Fibroblast of upper back skin (primary cell): ENCODE results near the gene MBNL2.
A peak's percentile ranks its signal among the peaks of the same experiment; 100 is the strongest.

Experiments used
- DNase-seq: peaks from one replicate; pipeline ENCODE4 v3.0.0-alpha.2; 2013

The MBNL2 gene

DNA sequence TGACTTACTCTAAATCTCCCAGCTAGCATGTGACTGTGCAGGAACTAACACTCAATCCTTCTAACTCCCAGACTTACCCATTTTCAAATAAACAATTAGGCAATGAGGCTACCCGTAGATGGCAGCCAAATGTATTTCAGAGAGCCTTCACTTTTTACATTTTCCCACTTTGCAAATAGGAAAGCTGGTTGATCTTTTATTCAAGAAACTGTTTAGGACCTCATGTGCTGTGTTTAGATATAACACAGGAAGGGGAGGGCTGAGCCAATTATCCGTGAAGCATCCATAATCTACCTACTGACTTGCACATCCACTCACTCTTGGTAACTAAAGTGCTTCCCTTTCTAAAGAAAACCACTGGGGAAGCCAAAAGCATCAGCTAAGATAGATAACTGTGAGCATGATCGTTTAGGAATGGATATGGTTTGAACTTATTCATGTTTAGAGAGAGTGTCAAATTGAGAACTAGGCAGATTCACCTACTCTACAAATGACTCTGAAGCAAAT lies 33.4 kb downstream of the MBNL2 start:
- DNase-seq: no peak

DNA sequence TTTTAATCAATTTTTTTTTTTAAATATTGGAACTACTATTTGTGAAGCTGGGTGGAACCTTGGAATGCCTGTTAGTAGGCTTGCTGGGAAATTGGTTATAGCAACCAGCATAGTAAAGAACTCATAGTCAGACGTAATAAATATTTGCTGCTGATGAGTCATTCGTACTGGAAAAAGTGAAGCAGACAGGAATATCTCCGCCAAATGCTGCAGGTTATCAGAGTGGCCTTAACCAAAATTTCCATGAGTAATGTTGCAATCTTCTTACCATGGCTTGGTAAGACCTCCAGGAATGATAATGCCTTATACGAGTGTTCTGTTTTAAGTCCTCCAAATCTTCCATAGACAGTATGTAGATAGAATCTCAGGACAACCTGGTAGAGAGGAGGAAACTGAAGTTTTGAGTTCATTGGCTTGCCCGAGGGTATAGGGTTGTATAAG lies 34.2 kb downstream of the MBNL2 start:
- peak; percentile 97 for DNase-seq

DNA sequence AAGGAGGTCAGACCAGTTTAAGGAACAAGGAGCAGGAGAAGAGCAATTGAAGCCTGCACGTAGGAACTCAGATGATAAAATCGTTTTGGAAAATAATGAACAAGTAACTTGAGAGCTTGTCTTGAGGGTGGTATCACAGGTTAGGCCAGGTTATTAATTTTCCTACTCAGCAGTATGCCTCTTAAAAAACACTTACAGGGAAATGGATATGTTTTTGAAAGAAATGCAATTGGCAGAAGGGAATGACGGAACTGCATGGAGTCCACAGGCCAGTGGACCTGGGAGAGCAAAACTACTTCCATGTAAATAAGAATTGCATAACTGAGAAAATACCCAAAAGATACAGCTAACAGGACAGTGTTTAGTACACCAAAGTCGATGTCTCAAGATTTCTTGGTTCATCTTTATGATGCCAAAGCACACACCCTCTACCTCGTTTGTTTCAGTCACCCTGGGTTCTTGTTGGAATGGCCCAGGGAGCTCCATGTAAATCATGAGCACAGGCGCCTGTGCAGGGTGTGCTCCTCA lies 35.2 kb downstream of the MBNL2 start:
- DNase-seq: no peak

DNA sequence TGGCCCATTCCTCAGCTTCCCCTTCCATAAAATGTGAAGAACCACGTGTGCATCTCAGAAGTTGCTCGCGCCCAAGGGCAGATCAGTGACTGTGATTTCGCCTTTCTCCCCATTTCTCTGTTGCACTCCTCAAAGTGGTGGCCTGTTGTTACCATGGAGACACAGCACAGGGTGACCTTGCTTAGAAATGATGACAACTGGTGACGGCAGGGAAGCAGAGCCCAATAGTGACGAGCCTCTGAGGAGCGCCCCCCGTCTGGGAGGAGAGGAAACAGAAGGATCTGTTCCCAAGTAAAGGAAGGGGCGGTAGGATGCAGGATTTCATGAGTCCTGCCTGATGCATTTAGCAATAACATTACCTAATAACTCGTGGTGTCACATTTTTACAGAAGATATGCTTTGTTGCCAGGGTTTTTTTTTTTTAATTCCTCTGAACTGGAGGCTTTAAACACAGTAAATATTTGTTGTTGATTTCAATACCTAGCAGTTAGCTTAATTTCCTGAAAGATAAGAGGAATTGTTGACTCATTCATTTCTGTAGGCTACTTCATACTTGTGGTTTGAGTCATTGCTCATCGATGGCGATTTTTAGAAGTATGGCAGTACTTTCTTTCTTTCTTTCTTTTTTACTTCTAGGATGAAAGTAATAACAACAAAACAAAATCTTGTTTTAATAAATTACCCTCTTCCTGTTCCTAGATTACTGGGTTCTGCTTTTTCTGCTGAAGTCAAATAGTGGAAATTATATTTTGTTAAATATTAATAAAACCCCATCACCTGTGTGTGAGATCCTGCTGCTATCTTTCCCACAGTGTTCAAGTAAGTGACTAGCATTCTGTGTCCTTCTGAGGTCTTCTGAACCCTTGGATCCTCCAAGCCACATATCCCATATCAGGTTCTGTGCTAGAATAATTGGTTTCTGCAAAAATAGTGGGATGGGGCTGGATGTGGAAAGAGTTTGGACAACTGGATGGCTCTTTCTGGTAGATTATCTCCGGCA lies 36.0 kb downstream of the MBNL2 start:
- peak; percentile 84 for DNase-seq

DNA sequence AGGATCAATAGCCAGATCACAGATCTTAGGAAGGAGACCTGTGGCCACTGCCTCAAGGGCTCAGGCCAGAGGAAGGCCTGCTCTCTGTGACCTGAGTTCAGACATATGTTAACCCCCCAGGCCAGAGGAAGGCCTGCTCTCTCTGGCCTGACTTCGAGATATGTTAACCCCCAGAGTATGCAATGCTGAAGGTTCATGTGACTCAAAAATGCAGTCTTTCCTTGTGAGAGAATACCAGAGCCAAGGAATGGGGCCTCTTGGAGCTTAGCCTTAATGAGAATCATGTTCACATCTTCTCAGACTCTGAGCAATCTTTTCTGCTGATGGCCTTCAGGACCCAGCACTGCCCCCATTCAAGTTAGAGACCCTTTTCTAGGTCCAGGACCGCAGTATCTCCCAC lies 36.7 kb downstream of the MBNL2 start:
- peak; percentile 83 for DNase-seq

DNA sequence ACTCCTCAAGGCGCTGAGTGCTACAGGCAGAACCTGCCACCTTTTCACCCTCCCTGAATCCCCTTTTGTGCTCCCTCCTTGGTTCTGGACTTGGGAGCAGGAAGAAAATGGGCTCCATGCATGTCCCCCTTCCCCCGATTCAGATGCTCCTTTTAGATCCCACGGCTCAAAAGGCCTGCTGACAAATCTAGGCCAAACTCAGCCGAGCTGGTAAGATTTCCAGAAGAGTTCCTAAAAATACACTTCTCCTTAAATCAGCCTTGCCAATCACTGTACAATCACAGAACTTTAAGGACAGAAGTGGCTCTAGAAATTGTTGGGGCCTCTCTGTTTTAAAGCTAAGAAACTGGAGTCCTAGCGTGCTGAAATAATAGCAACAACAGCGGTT lies 37.3 kb downstream of the MBNL2 start:
- DNase-seq: no peak

DNA sequence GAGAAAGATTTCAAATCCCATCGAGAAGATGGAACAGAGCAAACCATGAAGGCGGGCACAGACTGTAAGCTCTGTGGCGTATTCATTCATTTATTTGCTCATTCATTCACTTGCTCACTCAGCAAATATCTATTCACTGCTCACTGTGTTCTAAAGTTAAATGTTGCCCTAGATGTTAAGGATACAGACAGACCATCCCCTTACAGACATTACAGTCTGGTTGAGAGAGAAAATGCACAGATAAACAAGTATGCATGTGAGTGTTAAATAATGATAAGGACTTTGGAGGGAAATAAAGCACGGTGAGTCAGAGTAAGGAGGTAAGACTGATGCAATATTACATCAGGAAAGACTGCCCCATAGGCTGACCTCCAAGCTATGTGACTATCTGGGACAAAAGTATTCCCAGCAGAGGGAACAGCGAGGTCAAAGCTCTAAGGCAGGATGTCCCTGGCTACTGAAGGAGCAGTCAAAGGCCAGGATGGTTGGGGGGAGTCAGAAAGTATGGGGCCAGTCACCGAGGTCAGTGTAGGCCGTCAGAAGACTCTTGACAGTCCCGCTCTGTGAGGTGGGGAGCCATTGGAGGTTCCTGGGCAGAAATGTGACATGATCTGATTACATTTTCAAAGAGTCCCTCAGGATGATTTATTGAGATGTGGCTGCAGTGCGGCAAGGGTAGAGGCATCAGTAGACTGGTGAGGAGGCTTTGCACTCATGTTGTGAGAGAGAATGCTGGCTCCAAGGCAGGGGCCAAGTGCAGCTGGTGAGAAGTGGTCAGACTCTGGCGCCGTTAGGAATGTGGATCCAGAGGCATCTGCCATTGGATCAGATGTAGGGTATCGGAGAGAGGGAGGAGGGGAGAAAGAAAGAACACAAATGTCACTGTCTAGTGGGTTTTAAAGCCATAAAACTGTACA lies 37.9 kb downstream of the MBNL2 start:
- peak; percentile 76 for DNase-seq

DNA sequence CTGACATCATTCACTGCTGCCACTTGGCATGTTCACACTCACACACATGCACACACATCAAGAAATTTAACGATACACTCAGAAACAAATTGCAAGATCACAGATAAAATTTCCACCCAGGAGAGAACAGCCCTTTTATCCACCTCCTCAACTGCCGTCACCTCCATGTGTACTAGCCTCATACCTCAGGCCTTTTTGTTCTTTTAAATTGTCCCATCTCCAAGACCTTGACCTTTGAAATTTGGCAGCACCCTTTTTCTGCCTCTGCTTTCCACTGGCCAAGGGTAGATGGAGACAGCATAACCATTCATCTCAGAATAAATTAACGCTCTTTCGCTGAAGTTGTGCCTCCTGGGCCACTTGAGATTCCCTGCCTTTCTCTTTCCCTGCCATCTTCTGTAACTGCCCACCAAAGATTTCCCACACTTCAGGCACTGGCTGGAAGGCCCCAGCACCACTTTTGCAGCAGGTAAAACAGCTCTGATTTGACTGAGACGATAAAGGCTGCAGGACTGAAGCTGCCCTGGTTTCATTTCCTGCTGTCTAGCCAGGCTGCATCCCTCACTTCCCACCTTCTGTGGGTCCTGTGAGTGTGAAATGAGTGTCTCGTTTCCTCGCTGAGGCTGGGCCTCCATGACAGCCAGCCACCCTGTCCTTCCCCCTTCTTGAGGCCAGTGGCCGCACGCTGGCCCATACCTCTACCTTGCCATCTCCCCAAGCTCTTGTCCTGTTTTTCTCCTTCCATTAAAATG lies 39.3 kb downstream of the MBNL2 start:
- no peak for DNase-seq

DNA sequence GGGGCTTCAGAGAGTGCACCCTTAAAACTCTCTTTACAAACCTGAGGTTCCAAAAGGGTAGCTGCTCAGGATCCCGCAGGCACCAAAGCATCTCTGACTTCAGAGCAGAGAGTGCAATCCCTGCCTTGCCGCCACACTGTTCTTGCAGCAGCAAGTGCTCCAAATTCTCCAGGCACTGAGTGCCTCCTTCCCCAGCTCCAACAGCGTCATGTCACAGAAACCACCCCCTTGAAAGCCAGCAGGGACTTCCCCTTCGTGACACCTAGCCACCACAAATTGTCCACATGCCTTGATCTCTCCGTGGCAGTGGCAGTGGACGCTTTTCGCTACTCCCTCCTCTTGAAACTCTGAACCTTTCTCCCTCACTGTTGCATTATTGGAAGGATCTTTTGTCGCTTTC lies 39.9 kb downstream of the MBNL2 start:
- no peak for DNase-seq

DNA sequence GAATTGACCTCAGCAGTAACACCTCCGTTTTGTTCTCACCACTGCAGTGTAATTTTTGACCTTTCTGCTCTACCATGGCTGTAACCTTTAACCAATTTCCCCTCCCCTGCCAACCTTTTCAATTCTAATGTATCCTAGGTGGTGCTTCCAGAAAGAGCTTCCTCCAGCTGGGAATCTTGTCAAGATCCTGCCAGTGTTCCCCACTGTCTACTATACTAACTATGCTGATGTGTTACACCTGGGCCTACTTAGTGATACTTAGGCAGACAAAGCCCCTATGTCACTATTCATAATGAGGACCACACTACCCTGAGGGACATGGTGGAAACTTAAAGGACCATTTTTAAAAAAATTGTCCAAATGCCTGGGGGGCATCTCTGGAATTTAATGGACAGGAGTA lies 41.0 kb downstream of the MBNL2 start:
- no peak for DNase-seq

DNA sequence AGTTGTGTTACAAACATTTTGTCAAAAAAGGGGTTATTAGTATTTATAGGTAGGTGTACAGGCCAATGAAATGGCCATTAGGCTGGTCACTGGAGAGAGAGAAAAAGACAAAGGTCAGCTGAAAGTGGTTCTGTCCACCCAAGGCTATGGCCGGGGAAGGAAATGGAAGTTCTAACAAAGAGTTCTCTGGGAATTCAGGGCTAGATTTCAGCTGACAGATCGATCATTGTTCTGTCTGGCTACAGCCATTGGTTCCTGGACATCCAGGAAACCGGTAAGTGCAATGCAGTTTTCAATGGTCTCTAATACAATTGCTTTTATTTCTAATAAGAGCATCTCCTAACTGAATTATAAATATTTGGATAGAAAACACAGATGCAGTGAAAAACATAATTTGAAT lies 42.5 kb downstream of the MBNL2 start:
- no peak for DNase-seq

DNA sequence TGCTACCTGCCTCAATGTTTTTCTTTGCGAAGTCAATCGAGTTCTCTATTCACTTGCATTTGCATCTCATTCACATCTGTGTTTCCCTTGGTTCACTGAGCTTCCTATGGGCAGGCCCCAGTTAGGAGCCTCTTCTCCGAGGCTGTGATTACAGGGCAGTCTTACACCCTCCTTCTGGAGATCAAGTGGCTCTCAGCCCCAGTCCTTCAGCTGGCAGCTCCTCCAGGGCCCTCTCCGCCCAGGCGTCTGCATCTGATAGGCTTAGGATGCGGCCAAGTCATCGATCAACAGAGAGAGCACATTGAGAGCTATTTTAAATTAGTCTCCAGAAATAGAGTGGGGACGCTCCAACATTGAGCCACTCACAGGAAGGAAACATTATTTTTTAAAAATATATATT lies 44.2 kb downstream of the MBNL2 start:
- DNase-seq: no peak

DNA sequence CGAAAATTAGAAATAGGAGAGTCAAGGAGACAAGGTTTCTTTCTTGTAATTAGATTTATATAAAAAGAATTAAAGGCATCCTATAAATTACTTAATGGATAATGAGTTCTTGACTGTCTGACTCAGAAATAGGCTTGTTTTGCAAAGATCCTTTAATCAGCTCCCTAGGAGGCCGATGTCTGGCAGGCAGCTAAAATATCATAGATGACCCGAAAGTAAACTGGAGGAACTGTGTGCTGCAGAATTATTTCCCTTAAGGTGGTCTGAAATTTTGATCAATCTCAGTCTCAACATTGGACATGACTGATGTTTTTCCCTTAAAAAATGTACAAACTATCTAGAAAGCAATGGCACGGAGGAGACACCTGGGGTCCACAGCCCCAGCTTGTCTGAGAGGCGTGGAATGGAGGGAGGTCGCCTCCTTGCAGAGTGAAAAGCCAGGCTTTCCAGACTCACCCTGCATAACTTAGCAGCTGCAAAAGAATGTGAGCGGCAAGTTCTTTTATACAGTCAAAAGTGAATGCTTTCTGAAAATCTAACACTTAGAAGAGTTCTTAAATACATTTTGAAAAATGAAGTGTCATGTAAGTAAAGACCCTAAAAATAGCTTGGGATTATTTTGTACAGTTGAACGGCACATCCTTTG lies 44.8 kb downstream of the MBNL2 start:
- DNase-seq: no peak

DNA sequence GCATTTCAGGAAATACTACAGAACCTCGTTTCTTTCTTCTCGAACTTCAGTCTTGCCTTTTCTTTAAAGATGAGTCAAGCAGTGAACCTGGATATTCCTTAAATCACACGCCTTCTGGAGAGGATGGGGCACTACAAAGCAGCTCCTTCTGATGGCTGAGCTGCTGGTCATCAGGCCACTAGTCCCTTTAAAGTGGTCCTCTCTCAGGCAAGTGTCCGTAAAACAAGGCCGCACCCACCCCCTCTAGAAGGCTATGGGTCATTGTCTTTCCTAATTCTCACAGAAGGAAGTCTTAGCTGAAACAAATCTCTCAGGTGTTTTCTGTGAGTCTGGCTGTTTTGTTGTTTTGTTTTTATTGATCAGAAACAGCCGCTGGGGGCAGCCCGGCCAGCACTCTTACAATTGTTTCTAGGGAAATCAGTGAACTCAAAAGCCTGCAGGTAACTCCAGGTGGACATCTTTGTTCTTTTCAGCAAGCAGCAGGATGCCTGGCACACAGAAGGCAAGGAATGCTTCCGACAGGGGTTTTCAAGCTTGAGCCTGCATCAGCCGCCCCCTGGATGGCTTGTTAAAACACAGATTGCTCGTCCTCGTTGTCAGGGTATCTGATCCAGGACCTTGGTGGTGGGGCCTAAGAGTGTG lies 45.4 kb downstream of the MBNL2 start:
- DNase-seq: no peak

DNA sequence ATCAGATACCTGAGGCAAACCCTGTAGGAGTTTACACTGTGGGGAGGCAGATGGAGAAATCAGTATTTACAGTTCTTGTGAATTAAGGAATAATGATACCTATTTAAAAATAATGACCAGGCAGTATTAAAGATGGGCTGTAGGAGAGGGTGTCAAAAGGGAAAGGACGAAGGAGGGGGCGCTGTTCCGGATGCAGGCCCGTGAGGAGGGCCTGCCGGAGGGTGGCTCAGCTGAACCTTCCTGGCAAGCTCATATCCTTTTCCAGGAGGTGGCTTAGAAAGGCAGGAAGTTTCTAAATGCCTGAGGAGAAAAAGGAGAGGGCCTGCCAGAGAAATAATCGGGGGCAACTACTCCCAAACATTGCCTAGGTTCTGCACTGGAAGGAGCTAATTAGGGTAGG lies 46.6 kb downstream of the MBNL2 start:
- DNase-seq: no peak

DNA sequence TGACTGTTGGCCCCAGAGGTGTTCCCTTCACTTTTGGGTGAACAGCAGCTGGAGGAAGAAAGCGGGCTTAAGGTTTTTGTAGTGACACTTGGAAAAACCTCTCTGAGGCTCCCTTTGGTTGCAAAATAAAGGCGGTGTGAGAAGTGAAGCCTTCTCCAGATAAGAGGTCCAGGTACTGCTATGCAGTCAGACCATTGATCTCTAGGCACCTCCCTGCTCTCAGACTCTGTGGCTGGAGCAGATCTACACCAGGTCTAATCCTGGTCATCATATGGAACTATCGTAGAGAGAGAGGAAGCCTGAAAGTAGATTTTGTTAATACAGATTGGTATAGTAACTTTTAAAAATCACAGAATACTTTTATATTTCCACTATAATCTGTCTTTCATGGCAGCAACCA lies 47.5 kb downstream of the MBNL2 start:
- DNase-seq: no peak

DNA sequence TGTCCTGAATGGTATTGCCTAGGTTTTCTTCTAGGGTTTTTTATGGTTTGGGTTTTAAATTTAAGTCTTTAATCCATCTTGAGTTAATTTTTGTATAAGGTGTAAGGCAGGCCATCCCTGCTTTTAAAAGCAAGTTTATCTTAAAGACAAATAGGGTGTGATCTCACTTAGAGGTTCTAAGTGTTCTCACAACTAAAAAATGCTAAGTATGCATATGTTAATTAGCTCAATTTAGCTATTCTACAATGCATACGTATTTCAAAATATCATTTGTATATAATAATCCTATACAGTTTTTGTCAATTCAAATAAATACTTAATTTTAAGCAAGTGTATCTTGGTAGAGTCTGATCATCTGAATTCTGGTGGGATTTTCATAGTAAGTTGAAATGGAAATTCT lies 50.4 kb downstream of the MBNL2 start:
- no peak for DNase-seq

DNA sequence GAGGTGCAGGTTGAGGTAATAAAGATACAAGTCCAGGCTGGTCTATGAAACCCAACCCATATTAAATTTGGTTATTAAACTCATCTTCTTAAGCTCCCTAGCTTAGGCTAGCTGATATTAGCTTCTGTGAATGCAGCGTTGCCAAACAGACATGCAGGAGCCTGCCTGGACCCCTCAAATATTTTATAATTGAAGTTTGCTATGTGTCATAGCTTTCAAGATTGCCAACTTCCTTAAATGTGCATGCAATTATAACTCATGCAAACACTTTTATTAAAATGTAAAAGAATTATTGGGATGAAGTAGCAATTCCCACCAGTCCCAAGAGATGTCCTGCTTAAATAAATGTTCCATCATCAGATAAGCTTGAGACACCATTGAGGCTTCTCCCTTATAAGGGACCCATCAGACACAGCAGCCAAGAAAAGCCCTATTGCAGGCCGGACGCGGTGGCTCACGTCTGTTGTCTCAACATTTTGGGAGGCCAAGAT lies 51.3 kb downstream of the MBNL2 start:
- no peak for DNase-seq

DNA sequence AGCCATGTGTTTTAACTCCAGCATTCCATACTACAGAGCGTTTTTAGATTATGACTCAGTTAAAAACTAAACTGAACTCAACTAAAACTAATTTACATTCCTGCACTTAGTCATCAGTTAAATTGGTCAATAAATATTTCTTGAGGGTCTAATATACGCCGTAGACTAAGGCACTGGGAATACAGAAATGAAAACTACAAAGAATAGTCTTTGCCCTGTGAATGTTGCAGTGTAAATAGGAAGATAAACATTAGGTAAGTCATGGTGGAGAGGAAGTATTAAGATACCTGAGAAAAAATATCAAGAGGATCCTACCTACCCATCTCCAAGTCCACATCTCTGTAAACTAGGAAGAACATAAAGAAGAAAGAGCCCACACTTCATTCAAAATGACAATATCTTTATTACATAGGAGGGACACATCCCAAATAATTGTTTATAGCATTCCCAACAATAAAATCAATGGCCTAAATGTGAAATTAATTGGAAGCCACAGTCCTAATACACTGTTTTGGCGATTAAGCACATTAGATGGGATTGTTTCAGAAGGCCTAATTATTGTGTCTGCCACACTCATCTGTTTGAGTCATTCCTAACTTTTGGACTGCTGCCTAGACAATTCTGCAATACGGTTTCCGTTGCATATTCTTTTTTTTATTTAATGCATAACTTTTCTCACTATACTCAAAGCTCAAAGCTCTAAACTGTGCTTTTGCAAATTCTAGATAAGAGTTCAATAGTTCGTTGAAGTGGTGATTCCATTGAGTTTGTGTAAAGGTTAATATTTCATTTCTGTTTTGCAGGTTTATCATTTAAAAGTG lies 52.9 kb downstream of the MBNL2 start:
- DNase-seq: peak; percentile 92

DNA sequence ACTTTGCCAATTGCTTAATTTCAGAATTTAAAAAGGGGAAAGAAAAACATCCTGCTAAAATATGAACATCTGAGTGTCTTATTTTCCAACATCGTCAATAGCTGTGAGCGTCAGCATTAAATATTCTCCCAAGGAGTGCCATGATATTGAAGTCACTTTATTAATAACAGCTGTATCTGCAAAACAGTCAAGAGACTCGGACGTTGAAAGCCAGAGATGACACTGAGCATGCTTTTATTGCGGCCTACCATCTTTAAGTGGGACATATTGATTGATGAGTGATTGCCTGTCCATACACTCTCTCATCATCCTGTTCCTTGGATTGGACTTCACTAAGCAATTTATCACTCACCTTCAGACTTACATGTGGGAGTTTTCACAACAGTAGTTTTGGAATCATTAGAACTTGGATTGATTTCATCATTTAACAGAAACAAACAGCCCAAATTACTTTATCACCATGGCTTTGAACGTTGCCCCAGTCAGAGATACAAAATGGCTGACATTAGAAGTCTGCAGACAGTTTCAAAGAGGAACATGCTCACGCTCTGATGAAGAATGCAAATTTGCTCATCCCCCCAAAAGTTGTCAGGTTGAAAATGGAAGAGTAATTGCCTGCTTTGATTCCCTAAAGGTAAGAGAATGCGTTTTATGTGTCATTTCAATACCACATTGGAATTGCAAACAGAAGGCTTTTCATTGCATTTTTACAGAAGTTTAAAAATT lies 53.8 kb downstream of the MBNL2 start:
- DNase-seq: peak; percentile 61
